HFFc6 (cell line): Measurements from ENCODE around the gene ADAT2. TPM values are rescaled to one million over a fixed set of nuclear protein-coding genes. Genes with fewer than 3 reads are reported as not detected.

ENCODE experiments used
- DNase-seq: peaks from one replicate; pipeline ENCODE4 v3.0.0-alpha.2; 2018
- H3K27ac Mint-ChIP-seq: 2 replicates; pipeline ENCODE4 v1.8.0; 2020; ENCODE audit warnings: mild to moderate bottlenecking, mixed read lengths
- H3K27me3 Mint-ChIP-seq: 2 replicates; pipeline ENCODE4 v1.8.0; 2021; ENCODE audit warnings: mild to moderate bottlenecking, moderate library complexity, mixed read lengths; ENCODE audit not compliant: insufficient read depth
- H3K36me3 Mint-ChIP-seq: 2 replicates; pipeline ENCODE4 v1.8.0; 2021; ENCODE audit warnings: low read depth, mixed read lengths
- H3K4me1 Mint-ChIP-seq: 2 replicates; pipeline ENCODE4 v1.8.0; 2020; ENCODE audit warnings: low read depth, mixed read lengths
- H3K4me3 Mint-ChIP-seq: 2 replicates; pipeline ENCODE4 v1.8.0; 2020; ENCODE audit warnings: mild to moderate bottlenecking, moderate library complexity, mixed read lengths
- H3K9me3 Mint-ChIP-seq: 2 replicates; pipeline ENCODE4 v1.8.0; 2020; ENCODE audit warnings: mild to moderate bottlenecking, mixed read lengths
- total RNA-seq, 6 experiments: library from RNA; stranded (reverse); fragmentation: NEBNext Ultra II Directional; extraction: Animal tissue kit (Norgen Biotek cat#: 25700); gene quantifications; 2 replicates in 1 of 6; 3 replicates in 5 of 6; pipeline ENCODE4 v1.2.3, GENCODE V29; 2021
- TF ChIP-seq, protein P1 (sequence below): fragments of 200-600 bp; sonication (generic); IDR thresholded peaks from 2 replicates; pipeline ENCODE4 v1.5.0; 2021; ENCODE audit warnings: antibody characterized with exemption, mild to moderate bottlenecking

The ADAT2 gene
- total RNA-seq, 6 experiments from 2014 or later: 2.8 to 4.6 (median 4.1) TPM

DNA sequence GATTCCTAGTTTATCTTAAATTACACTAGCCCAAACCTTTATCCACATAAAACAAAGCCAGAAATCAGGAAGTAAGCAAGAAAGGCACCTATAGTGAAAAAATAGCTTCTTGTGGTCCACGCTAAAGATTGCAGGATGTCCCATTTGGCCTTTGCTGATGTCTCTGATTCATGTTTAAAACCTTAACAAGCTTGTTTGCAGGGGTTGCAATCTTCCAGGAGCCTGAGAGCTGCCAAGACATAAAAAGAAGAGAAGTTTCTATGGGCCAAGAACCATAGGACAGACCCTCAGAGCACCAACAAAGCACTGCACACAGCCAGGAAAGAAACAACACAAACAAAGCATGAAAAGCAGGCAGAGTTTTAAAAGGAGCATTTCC, 49.4 kb downstream of the ADAT2 start:
- Mint-ChIP-seq H3K27ac (no peak overlapping the region), H3K4me1 (peaks cover 38% of the 10 kb centered on the region)
- DNase-seq: no peak

DNA sequence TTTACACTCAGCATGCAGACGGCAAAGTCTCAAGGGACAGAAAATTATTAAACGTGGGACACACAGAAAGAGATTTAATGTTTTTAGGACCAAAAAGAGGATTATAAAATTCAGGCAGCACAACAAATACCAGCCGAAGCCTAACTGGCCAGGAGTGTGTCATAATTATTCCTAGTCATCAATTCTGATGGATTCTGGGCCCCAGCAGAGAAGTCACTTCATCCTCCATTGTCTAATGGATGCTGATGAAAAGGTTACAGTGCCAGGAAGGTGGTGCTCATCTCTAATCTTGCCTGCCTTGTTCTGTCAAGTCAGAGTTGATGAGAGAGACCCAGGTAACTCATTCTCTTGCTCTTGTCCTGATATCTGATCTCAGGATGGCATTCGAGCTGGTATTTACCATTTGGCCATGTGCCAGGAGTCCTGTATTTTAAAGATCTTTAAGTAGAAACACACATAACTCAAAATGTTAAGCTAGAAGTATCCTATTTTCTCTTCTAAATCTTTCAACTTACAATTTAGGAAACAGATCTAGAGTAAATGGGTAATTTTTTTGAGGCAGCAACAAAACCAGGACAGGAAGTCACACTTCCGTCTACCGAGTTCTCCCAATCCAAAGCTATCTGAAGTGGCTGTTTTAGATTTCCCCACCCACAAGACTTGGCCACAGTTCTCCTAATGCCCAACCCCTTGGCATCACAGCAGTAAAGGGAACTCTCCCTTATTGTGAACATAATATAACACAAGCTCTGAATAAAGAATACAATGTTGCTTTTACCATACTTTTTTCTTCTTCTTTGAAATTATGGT, 50.0 kb downstream of the ADAT2 start:
- no peak for DNase-seq
- Mint-ChIP-seq H3K9me3 (no peaks in the 10 kb centered on the region), H3K4me1 (peaks cover 32% of the 10 kb centered on the region), H3K36me3 (no peaks in the 10 kb centered on the region; the same call in 1 of the 2 replicates), H3K27ac (no peak overlapping the region), H3K27me3 (peaks cover 23% of the 10 kb centered on the region), H3K4me3 (no peak overlapping the region)
- TF ChIP-seq, protein P1, sequence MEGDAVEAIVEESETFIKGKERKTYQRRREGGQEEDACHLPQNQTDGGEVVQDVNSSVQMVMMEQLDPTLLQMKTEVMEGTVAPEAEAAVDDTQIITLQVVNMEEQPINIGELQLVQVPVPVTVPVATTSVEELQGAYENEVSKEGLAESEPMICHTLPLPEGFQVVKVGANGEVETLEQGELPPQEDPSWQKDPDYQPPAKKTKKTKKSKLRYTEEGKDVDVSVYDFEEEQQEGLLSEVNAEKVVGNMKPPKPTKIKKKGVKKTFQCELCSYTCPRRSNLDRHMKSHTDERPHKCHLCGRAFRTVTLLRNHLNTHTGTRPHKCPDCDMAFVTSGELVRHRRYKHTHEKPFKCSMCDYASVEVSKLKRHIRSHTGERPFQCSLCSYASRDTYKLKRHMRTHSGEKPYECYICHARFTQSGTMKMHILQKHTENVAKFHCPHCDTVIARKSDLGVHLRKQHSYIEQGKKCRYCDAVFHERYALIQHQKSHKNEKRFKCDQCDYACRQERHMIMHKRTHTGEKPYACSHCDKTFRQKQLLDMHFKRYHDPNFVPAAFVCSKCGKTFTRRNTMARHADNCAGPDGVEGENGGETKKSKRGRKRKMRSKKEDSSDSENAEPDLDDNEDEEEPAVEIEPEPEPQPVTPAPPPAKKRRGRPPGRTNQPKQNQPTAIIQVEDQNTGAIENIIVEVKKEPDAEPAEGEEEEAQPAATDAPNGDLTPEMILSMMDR: no peak

More for the DNA sequence above, 49.4 kb downstream of the ADAT2 start:
- TF ChIP-seq, protein P1: no peak
- Mint-ChIP-seq H3K4me3 (no peak overlapping the region), H3K9me3 (no peaks in the 10 kb centered on the region), H3K27me3 (peaks cover 20% of the 10 kb centered on the region), H3K36me3 (no peaks in the 10 kb centered on the region)

DNA sequence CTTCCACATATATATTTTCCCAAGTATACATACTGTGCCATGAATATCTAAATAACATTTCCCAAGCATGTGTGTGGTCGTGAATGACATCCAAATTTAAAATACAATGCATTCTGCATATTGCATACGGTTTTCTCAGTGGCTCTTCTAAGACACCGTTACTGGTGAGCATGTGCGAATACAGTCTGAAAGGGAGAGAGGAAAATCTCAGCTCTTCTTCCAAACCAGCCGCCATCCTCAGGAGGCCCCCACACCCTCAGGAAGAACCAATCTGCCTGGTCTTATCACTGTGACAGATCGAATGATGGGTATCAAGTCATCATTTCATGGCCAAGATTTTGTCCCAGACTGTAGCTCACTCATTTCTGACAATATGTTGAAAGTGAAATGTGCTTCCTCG, 50.7 kb downstream of the ADAT2 start:
- H3K9me3 Mint-ChIP-seq: no peaks in the 10 kb centered on the region
- H3K36me3 Mint-ChIP-seq: no peaks in the 10 kb centered on the region; the same call in 1 of the 2 replicates
- H3K27ac Mint-ChIP-seq: no peak overlapping the region
- TF ChIP-seq, protein P1: no peak
- DNase-seq: no peak
- H3K27me3 Mint-ChIP-seq: peaks cover 23% of the 10 kb centered on the region
- no peak overlapping the region for H3K4me3 Mint-ChIP-seq
- peaks cover 25% of the 10 kb centered on the region for H3K4me1 Mint-ChIP-seq

DNA sequence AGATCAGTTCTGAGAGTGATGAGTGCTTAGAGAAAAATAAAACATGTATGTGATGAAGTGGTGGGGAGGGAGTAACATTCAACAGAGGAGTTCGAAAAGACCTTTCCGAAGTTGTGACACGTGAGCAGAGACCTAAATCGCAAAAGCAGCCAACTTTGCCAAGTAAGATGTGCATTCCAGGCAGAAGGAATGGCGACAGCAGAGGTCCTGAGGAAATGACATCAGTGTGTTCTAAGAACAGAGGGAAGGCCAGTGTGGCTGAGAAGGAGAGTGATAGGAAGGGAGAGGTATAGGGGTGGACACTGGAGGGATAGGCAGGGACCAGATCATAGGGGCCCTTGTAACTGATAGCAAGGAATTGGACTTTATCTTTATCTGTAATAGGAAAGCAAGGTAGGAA, 51.3 kb downstream of the ADAT2 start:
- Mint-ChIP-seq H3K27me3 (peaks cover 23% of the 10 kb centered on the region), H3K27ac (no peak overlapping the region), H3K36me3 (no peaks in the 10 kb centered on the region; the same call in 1 of the 2 replicates), H3K9me3 (no peaks in the 10 kb centered on the region), H3K4me1 (peaks cover 29% of the 10 kb centered on the region), H3K4me3 (no peak overlapping the region)
- no peak for DNase-seq
- TF ChIP-seq, protein P1: no peak

DNA sequence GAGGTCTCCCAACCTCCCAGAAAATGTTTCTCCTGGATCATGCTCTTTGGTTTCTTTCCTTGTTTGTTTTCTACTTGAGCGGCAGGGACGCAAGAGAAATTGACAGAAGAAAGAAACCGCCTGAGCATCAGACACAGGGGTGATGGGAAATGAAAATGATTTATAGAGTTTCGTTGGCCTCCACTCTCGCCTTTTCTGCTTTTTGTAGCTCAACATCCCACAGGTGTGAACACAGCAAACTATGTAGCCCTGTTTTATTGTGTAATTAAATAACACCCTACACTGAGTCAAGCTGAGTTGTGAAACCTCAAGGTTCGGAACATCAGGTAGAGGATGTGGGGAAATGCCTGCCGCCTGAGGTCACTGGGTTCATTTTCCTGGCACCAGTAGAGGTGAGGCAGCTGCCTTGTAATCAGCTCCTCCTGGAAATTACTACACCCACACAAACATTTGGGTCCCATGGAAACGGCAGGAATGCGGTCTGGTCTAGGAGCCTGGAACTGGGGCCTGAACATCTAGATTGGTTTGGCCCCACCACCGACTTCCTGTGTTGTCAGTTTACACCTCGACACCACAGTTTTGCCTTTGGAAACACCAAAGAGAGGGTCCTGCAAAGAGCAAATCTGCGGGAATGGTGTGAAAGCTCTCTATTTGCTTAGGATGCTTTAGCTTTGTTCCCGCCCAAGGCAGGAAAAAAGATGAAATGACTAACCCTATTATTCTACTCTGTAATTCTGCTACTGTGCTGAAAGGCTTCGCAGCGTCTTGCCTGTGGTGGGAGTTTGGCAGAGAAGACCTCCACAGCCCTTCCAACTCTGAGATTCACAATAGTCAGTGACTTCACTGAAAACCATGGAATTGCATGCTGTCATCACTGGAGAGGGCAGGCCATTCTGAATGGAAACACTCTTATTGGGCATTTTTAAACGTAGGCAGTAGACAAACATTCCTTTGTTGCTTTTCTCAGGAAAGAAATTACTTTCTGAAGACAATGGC, 53.0 kb downstream of the ADAT2 start:
- TF ChIP-seq, protein P1: no peak
- no peak overlapping the region for H3K4me3 Mint-ChIP-seq

More for the DNA sequence above, 53.0 kb downstream of the ADAT2 start:
- DNase-seq: peak; percentile 36
- H3K27me3 Mint-ChIP-seq: peaks cover 23% of the 10 kb centered on the region
- H3K36me3 Mint-ChIP-seq: no peaks in the 10 kb centered on the region; the same call in 1 of the 2 replicates
- no peak overlapping the region for H3K27ac Mint-ChIP-seq
- no peaks in the 10 kb centered on the region for H3K9me3 Mint-ChIP-seq
- H3K4me1 Mint-ChIP-seq: peaks cover 31% of the 10 kb centered on the region
